GM23338 (cell line): ENCODE measurements around the gene CPNE2. TPM values are rescaled to one million over a fixed set of nuclear protein-coding genes. Genes with fewer than 3 reads are reported as not detected.

Experiments
- ATAC-seq: fragments of 200-7000 bp; cut with Tn5 transposase; 3 replicates; pipeline ENCODE4 v1.9.1; 2020
- DNase-seq: peaks from one replicate; pipeline ENCODE4 v3.0.0-alpha.2; 2015; ENCODE audit warnings: low spot score
- H2AFZ ChIP-seq: fragments of 200-600 bp; sonication (generic); 2 replicates; pipeline ENCODE4 v1.8.0; 2016; ENCODE audit warnings: antibody characterized with exemption, mild to moderate bottlenecking, moderate library complexity
- H3F3A ChIP-seq: fragments of 200-600 bp; sonication (generic); replicated peaks from 2 replicates; pipeline ENCODE4 v1.8.0; 2017; ENCODE audit warnings: antibody characterized with exemption, mixed run types, low read depth
- H3K27ac ChIP-seq: fragments of 200-600 bp; sonication (generic); 2 replicates; pipeline ENCODE4 v1.6.1; 2016; ENCODE audit warnings: low read depth
- H3K27me3 ChIP-seq: fragments of 200-600 bp; sonication (generic); 2 replicates; pipeline ENCODE4 v1.8.0; 2016; ENCODE audit warnings: mild to moderate bottlenecking, mixed run types, moderate library complexity; ENCODE audit not compliant: insufficient read depth
- H3K36me3 ChIP-seq: fragments of 200-600 bp; sonication (generic); 2 replicates; pipeline ENCODE4 v1.8.0; 2016; ENCODE audit warnings: mild to moderate bottlenecking; ENCODE audit not compliant: insufficient read depth
- H3K4me1 ChIP-seq: fragments of 200-600 bp; sonication (generic); 2 replicates; pipeline ENCODE4 v1.8.0; 2016; ENCODE audit warnings: mild to moderate bottlenecking, moderate library complexity; ENCODE audit not compliant: insufficient read depth
- H3K4me2 ChIP-seq: fragments of 200-600 bp; sonication (generic); 2 replicates; pipeline ENCODE4 v1.7.1; 2017; ENCODE audit warnings: mixed run types
- H3K4me3 ChIP-seq: fragments of 200-600 bp; sonication (generic); 2 replicates; pipeline ENCODE4 v1.6.1; 2016; ENCODE audit warnings: mixed run types
- H3K79me2 ChIP-seq: fragments of 200-600 bp; sonication (generic); replicated peaks from 2 replicates; pipeline ENCODE4 v1.8.0; 2017; ENCODE audit warnings: mild to moderate bottlenecking; ENCODE audit not compliant: insufficient read depth
- H3K9me2 ChIP-seq: fragments of 200-600 bp; sonication (generic); 2 replicates; pipeline ENCODE4 v1.8.0; 2017; ENCODE audit not compliant: insufficient read depth
- H4K20me1 ChIP-seq: fragments of 200-600 bp; sonication (generic); replicated peaks from 2 replicates; pipeline ENCODE4 v1.8.0; 2017; ENCODE audit warnings: mild to moderate bottlenecking; ENCODE audit not compliant: insufficient read depth
- H3K27ac Mint-ChIP-seq: 2 replicates; pipeline ENCODE4 v1.8.0; 2020; ENCODE audit warnings: inconsistent platforms, mild to moderate bottlenecking, moderate library complexity, mixed read lengths
- H3K27me3 Mint-ChIP-seq: 3 replicates; pipeline ENCODE4 v1.8.0; 2022; ENCODE audit warnings: low read depth, mild to moderate bottlenecking, moderate library complexity, mixed read lengths, inconsistent platforms; ENCODE audit not compliant: insufficient read depth, poor library complexity
- H3K36me3 Mint-ChIP-seq: 3 replicates; pipeline ENCODE4 v1.8.0; 2021; ENCODE audit warnings: low read depth, mild to moderate bottlenecking, inconsistent platforms, moderate library complexity, mixed read lengths
- H3K4me1 Mint-ChIP-seq: 3 replicates; pipeline ENCODE4 v1.8.0; 2020; ENCODE audit warnings: mild to moderate bottlenecking, inconsistent platforms, mixed read lengths
- H3K4me3 Mint-ChIP-seq: 3 replicates; pipeline ENCODE4 v1.8.0; 2021; ENCODE audit warnings: moderate library complexity, mild to moderate bottlenecking, inconsistent platforms, mixed read lengths
- H3K9me3 Mint-ChIP-seq: 3 replicates; pipeline ENCODE4 v1.8.0; 2020; ENCODE audit warnings: moderate library complexity, mild to moderate bottlenecking, inconsistent platforms, mixed read lengths
- CREB1 ChIP-seq: fragments of 250-450 bp; sonication (Bioruptor Pico); IDR thresholded peaks from 2 replicates; pipeline ENCODE4 v1.5.0; 2020; ENCODE audit warnings: low read depth, mild to moderate bottlenecking, moderate library complexity
- CTCF ChIP-seq, 2 experiments: fragments of 200-600 bp in 1 of 2; sonication (generic) in 1 of 2; conservative IDR thresholded peaks; 2 replicates each; pipeline versions ENCODE4 v1.5.1 to v1.6.1; 2016 to 2017; ENCODE audit warnings: antibody characterized with exemption in 2 of 2, low read depth in 2 of 2, mild to moderate bottlenecking in 2 of 2, moderate library complexity in 1 of 2
- EZH2 ChIP-seq: fragments of 200-600 bp; sonication (generic); IDR thresholded peaks from one replicate; pipeline ENCODE4 v1.8.0; 2017; ENCODE audit warnings: antibody characterized with exemption, mild to moderate bottlenecking, low read depth; ENCODE audit not compliant: unreplicated experiment
- EZH2phosphoT487 ChIP-seq: fragments of 200-600 bp; sonication (generic); IDR thresholded peaks from one replicate; pipeline ENCODE4 v1.8.1; 2018; ENCODE audit warnings: antibody characterized with exemption; ENCODE audit not compliant: unreplicated experiment
- JUNB ChIP-seq: IDR thresholded peaks from one replicate; pipeline ENCODE4 v1.6.1; 2016; ENCODE audit warnings: antibody characterized with exemption; ENCODE audit not compliant: unreplicated experiment
- NANOG ChIP-seq: IDR thresholded peaks from 2 replicates; pipeline ENCODE4 v1.6.1; 2016; ENCODE audit warnings: antibody characterized with exemption, borderline replicate concordance
- POLR2AphosphoS5 ChIP-seq: IDR thresholded peaks from 2 replicates; pipeline ENCODE4 v1.6.1; 2016; ENCODE audit warnings: antibody characterized with exemption, low read depth
- REST ChIP-seq: IDR thresholded peaks from one replicate; pipeline ENCODE4 v1.6.1; 2018; ENCODE audit warnings: antibody characterized with exemption; ENCODE audit not compliant: unreplicated experiment
- STAT1 ChIP-seq: IDR thresholded peaks from one replicate; pipeline ENCODE4 v1.6.1; 2016; ENCODE audit warnings: antibody characterized with exemption; ENCODE audit not compliant: unreplicated experiment
- ZNF114 ChIP-seq: fragments of 250-450 bp; sonication (Bioruptor Pico); IDR thresholded peaks from 2 replicates; pipeline ENCODE4 v1.5.0; 2020; ENCODE audit warnings: mild to moderate bottlenecking, moderate library complexity
- ZNF331 ChIP-seq: fragments of 250-450 bp; sonication (Bioruptor Pico); IDR thresholded peaks from 2 replicates; pipeline ENCODE4 v1.5.0; 2020; ENCODE audit warnings: low read depth, mild to moderate bottlenecking, moderate library complexity
- ZNF462 ChIP-seq: fragments of 250-450 bp; sonication (Bioruptor Pico); IDR thresholded peaks from 2 replicates; pipeline ENCODE4 v1.5.0; 2020; ENCODE audit warnings: mild to moderate bottlenecking, moderate library complexity
- polyA plus RNA-seq: library from polyadenylated mRNA; unstranded; fragments of >200 nt; fragmentation: Nextera tagmentation; extraction: Ambion mirVana; gene quantifications from 2 replicates; pipeline ENCODE4 v1.2.1, GENCODE V29; 2016
- total RNA-seq: library from RNA; depleted of rRNA; stranded (reverse); fragments of >200 nt; shearing (Covaris generic); gene quantifications from 2 replicates; pipeline ENCODE4 v1.2.3, GENCODE V29; 2014
- TF ChIP-seq, protein P1 (sequence below): IDR thresholded peaks from 2 replicates; pipeline ENCODE4 v1.6.1; 2016; ENCODE audit warnings: antibody characterized with exemption

CPNE2 gene
- total and polyA plus RNA-seq, 2 experiments from 2014 or later, result 7.1 to 11.3 TPM

DNA sequence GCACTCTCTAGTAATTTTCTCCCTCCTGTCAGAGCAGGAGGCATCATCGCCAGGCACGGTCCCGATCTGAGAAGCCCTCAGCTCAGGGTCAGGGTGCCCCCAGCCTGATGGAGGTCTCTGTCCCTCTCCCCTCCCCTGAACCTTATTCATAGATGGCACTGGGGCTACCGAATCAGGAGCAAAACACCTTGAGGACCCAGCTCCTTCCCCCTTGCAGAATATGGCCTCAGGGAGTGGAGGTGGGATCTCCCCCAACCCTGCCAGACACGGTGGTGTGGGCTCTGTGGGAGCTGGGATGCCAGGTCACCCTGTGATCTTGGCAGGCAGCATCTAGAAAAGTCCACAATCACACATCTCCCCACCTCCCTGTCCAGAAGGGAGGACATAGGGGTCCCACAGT is 2.5 kb downstream of the CPNE2 start:
- Histone ChIP-seq H2AFZ (no peak overlapping the region), H3K36me3 (no peaks in the 10 kb centered on the region), H4K20me1 (no peaks in the 10 kb centered on the region; the same call in 1 of the 2 replicates), H3K27me3 (peaks cover 36% of the 10 kb centered on the region), H3K4me3 (no peak overlapping the region), H3K4me1 (peaks cover 14% of the 10 kb centered on the region), H3K4me2 (no peak overlapping the region), H3K9me2 (no peaks in the 10 kb centered on the region), H3K27ac (no peak overlapping the region), H3F3A (peaks cover 4% of the 10 kb centered on the region; the same call in 1 of the 2 replicates), H3K79me2 (no peaks in the 10 kb centered on the region)
- H3K4me3 Mint-ChIP-seq, result no peak overlapping the region
- peaks cover 20% of the 10 kb centered on the region for H3K4me1 Mint-ChIP-seq
- TF ChIP-seq ZNF462, result no peak
- TF ChIP-seq NANOG, result no peak
- no peak for TF ChIP-seq EZH2
- TF ChIP-seq CREB1 (CRISPR knock-in tag), result no peak
- no peak for TF ChIP-seq ZNF114 (CRISPR knock-in tag)
- TF ChIP-seq ZNF331 (CRISPR knock-in tag), result no peak
- no peak for TF ChIP-seq POLR2AphosphoS5
- TF ChIP-seq STAT1, result no peak
- TF ChIP-seq REST, result no peak
- TF ChIP-seq CTCF (conservative IDR thresholded peaks at IDR 0.05; ENCODE audit: low read depth in 2 of 2), result no peak
- TF ChIP-seq, protein P1, sequence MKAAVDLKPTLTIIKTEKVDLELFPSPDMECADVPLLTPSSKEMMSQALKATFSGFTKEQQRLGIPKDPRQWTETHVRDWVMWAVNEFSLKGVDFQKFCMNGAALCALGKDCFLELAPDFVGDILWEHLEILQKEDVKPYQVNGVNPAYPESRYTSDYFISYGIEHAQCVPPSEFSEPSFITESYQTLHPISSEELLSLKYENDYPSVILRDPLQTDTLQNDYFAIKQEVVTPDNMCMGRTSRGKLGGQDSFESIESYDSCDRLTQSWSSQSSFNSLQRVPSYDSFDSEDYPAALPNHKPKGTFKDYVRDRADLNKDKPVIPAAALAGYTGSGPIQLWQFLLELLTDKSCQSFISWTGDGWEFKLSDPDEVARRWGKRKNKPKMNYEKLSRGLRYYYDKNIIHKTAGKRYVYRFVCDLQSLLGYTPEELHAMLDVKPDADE, result no peak
- TF ChIP-seq JUNB, result no peak
- no peak for TF ChIP-seq EZH2phosphoT487
- H3K27ac Mint-ChIP-seq, result no peak overlapping the region
- H3K36me3 Mint-ChIP-seq, result no peaks in the 10 kb centered on the region
- peaks cover 19% of the 10 kb centered on the region for H3K27me3 Mint-ChIP-seq
- H3K9me3 Mint-ChIP-seq, result no peaks in the 10 kb centered on the region
- no peak for ATAC-seq
- no peak for DNase-seq
